Retinal pigment epithelial cell (primary cell): ENCODE measurements around the gene CSNK2A3.
A peak's percentile ranks its signal among the peaks of the same experiment; 100 is the strongest.

Experiments used
- DNase-seq: peaks from one replicate; pipeline ENCODE4 v3.0.0-alpha.2; 2010; ENCODE audit warnings: low read depth
- H3K4me3 ChIP-seq: 2 replicates; pipeline ENCODE4 v1.5.1; 2011; ENCODE audit warnings: mild to moderate bottlenecking, low read length, control low read depth, moderate library complexity
- CTCF ChIP-seq: conservative IDR thresholded peaks from 2 replicates; pipeline ENCODE4 v1.5.1; 2011; ENCODE audit warnings: low read depth, low read length, control low read depth, inconsistent platforms

CSNK2A3 gene

GRCh38 chr11:11312738-11313137 lies 40.3 kb downstream of the CSNK2A3 start:
- peak; percentile 4 for TF ChIP-seq CTCF
- DNase-seq, result no peak
- H3K4me3 ChIP-seq, result no peak overlapping the region

- no peak for DNase-seq
- no peak for TF ChIP-seq CTCF
- no peak overlapping the region for H3K4me3 ChIP-seq
These were observed 41.9 kb downstream of the CSNK2A3 start for GRCh38 chr11:11311169-11311568.

GRCh38 chr11:11309906-11310305 lies 43.1 kb downstream of the CSNK2A3 start:
- TF ChIP-seq CTCF, result no peak
- H3K4me3 ChIP-seq, result no peak overlapping the region
- no peak for DNase-seq

GRCh38 chr11:11308249-11308648 lies 44.8 kb downstream of the CSNK2A3 start:
- H3K4me3 ChIP-seq, result no peak overlapping the region
- DNase-seq, result no peak
- no peak for TF ChIP-seq CTCF

GRCh38 chr11:11306855-11307254 lies 46.2 kb downstream of the CSNK2A3 start:
- TF ChIP-seq CTCF, result no peak
- H3K4me3 ChIP-seq, result no peak overlapping the region
- DNase-seq, result no peak

- DNase-seq, result no peak
- no peak overlapping the region for H3K4me3 ChIP-seq
- TF ChIP-seq CTCF, result no peak
These were observed 48.5 kb downstream of the CSNK2A3 start for GRCh38 chr11:11304550-11304949.

- no peak for TF ChIP-seq CTCF
- DNase-seq, result no peak
- no peak overlapping the region for H3K4me3 ChIP-seq
These were observed 50.5 kb downstream of the CSNK2A3 start for GRCh38 chr11:11302565-11302964.
